GM19025 (cell line): ENCODE results near the gene SLC8A2.
"Not testable (repeated sequence)": the region's sequence is repeated elsewhere in the genome, so short reads cannot be mapped to it uniquely, and the experiment has no call there.

Experiments used
- ATAC-seq: cut with Tn5 transposase; IDR thresholded peaks from one replicate; pipeline ENCODE4 v1.9.1; 2021; ENCODE audit warnings: mild to moderate bottlenecking, low read depth, moderate library complexity; ENCODE audit not compliant: unreplicated experiment

SLC8A2 gene

DNA sequence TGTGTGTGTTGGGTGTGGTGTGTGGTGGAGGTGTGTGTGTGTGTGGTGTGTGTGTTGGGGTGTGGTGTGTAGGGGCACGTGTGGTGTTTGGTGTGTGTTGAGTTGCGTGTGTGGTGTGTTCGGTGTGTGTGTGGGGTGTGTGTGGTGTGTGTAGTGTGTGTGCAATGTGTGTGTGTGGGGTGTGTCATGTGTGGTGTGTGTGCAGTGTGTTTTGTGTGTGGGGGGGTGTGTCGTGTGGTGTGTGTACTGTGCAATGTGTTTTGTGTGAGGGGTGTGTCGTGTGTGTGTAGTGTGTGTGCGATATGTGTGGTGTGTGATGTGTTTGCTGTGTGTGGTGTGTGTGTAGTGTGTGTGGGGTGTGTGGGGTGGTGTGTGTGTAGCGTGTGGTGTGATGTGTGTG lies 18.3 kb upstream of the SLC8A2 start:
- ATAC-seq = no peak

DNA sequence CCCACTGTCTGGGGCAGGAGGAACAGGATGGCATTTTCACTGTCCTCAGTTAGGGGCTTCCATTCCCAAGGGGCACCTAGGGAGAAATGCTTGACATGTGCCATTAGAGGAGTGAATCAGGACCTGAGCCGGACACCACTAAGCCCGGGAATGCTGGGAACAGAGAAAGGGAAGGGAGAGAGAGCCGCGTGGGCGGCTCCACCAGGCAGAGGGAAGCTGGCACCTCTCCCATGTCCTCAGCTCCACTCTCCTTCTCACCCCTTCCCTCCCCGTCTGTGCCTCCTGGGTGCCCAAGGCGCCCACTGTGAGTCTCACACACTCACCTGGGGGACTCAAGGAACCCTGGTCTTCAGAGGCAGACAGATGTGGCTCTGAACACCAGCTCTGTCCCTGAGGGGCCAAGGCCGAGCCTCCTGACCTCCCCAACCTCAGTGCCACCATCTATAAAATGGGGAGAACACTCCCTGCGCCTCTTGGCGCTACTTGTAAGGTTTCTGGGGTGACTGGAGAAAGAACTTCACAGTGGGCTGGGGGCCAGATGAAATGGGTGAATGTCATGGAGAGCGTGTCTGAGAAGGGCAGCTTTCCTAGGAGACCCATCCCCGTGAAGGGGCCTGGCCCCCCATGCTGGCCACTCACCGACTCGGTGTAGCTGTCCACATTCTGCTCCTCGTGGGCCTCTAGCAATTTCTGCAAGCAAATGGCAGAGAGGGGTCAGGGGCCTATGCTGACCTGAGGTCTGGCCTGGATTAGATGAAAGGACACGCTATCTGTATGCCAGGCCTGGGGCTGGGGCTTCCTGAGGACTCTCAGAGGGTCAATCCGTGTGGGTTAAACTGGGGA lies 17.6 kb upstream of the SLC8A2 start:
- no peak for ATAC-seq

DNA sequence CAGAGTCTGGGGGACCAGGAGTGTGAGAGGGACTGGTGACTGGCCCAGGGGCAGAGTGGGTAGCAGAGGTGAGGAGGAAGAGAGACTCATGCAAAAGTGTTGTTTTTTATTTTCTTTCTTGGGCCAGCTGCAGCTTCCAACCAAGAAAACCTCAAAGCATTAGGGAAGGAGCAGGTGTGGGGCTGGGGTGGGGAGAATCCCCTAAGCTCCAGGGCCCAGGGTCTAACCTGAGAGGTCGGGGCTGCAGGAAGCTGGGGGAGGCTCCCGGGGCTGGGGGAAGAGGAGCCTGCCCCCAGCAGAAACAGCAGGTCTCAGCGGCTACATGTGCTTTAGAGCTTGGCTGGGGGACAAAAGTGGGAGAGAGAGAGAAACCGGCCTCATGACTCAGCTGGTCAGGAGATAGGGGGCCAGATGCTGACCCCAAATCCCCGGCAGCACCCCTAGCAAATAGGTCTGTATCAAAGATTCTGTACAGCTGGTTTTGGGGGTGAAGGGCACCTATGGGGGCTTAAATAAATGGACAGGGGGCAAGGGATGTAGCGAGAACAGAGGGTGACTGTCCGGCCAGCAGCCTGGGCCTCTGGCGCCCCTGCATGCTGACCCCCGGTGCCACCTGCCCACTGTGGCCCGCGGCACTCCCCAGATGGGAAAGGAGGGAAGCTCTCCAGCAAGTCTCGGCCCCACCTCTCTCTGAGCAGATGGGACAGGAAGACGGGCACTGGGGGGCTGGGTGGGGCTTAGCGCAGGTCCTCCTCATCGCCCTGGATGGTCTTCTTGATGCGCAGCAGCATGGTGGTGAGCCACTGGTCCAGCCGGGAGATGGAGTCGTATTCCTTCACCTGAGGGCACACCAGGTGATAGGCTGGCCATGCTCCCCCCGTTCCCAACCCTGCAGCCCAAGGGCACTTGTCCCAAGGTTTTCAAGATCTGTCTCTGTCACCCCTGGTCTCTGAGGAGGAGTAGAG lies 16.1 kb upstream of the SLC8A2 start:
- ATAC-seq = no peak

GRCh38 chr19:47486900-47487299 lies 15.2 kb upstream of the SLC8A2 start:
- no peak for ATAC-seq

DNA sequence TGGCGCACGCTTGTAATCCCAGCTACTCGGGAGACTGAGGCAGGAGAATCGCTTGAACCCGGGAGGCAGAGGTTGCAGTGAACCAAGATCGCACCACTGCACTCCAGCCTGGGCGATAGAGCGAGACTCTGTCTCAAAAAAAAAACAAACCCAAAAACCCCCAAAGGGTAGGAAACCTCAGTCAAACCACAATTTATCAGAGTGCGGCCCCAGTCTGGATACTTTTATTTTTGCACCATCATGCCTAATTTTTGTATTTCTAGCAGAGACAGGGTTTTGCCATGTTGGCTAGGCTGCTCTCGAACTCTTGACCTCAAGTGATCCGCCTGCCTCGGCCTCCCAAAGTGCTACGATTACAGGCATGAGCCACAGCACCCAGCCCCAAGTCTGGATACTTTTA lies 14.5 kb upstream of the SLC8A2 start:
- ATAC-seq = not testable (repeated sequence)

GRCh38 chr19:47485210-47485609 lies 13.5 kb upstream of the SLC8A2 start:
- no peak for ATAC-seq

DNA sequence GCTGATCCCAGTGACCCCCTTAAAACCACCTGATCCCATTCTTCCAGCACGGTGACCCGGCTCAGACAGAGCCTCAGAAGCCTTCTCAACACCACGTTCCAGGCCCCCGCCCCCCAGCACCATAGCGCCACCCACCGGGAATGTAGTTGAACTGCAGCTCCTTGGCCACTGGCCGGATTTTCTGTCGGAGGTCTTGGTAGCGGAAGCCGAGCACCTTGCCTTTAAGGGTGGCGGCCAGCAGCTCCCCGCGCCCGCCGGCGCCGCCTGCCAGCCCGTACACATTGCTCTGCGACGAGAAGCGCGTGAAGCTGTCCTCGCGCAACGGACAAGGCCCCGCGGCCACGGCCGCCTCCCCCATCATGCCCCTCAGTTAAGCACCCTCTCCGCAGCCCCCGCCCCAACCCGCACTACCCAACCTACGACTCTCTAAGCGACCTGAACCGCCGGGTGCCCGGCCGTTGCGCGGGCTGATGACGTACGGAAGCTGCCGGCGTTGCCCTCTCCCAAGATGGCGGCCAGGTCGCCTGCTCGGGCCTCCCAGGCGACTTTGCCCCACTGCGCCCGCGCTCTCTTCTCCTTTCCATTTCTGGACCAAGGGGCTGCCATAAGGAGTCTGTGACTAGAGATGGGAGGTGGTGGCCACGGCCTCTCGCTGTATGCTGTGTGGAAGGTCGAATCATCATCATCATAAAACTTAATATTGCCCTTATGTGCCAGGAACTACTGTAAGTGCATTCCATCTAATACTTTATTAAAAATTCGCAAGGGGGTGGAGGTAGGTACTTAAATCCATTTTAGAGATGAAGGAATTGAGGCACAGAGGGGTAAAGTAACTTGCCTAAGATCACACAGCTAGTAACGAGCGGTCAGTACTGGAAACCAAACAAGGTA lies 12.4 kb upstream of the SLC8A2 start, which contains the start of gene KPTN:
Gene KPTN (minus strand): TSS at position 420 of the 891 bp plus-strand sequence. CDS start 59 bp downstream, at position 361.
- peak; percentile 73 for ATAC-seq

DNA sequence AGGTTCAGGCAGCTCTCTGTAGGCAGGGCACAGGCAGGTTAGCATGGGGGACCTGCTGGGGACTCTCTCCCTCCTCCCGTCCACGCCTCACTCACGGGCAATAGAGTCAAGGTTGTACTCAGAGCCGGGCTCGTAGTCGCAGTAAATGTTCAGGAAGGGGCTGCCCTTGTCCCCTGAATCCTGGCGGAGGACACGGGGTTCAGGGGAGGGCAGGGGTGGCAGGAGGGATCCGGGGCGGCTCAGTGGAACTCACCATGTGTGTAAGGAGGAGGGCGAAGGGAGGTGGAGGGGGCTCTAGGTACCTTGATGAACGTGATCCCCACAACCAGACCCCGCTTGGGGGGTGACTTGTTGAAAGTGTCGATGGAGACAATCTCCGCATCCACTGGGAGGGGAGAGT lies 11.5 kb upstream of the SLC8A2 start:
- no peak for ATAC-seq

GRCh38 chr19:47481460-47482052 lies 9.9 kb upstream of the SLC8A2 start:
- no peak for ATAC-seq

- no peak for ATAC-seq
Measured at GRCh38 chr19:47480658-47481057, 9.0 kb upstream of the SLC8A2 start.

GRCh38 chr19:47479701-47480503 lies 8.2 kb upstream of the SLC8A2 start:
- ATAC-seq = no peak

DNA sequence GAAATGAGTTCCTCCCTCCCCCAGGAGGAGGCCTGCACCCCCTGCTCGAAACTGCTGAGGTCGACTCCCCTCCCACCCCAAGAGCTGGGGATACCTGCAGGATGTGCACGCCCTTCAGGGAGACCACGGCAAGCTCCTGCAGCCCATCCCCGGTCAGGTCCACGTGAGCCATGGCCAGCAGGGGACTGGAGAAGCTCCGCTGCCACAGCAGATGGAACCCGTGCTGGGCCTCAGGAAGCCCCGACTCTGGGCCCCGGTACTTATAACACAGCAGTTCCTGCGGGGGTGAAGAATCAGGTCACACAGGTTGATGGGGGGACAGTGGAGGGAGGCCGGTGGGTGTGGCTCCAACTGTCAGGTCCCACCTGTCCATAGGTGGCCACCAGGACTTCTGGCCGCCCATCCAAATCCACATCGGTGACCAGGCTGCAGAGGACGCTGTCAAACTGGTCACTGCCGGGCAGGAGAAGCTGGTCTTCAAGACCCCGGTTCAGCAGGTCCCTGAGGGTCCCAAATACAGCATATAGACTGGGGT lies 4.8 kb upstream of the SLC8A2 start:
- no peak for ATAC-seq

DNA sequence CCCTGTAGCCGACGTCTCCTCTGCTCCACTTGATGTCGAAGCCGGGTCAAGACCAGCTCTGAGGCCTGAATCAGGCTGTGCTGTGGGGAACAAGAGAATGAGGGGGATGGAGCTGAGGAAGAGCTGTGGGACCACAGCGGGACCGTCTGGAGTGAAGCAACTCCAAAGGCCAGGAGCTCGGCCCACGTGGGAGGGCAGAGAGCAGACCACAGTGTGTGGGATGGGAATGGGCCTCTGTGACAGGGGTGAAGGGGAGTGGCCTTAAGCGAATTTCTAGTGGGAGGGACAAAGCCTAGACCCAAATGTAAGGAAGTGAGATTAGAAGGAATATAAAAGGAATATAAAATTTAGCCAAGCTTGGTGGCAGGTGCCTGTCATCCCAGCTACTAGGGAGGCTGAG lies 3.8 kb upstream of the SLC8A2 start:
- ATAC-seq = no peak

GRCh38 chr19:47473336-47473735 lies 1.6 kb upstream of the SLC8A2 start:
- no peak for ATAC-seq

- no peak for ATAC-seq
Measured at GRCh38 chr19:47471381-47471732, 336 bp downstream of the SLC8A2 start.

- ATAC-seq = no peak
Measured at GRCh38 chr19:47470447-47471195, 1.1 kb downstream of the SLC8A2 start.

GRCh38 chr19:47469719-47470118 lies 2.0 kb downstream of the SLC8A2 start:
- no peak for ATAC-seq

DNA sequence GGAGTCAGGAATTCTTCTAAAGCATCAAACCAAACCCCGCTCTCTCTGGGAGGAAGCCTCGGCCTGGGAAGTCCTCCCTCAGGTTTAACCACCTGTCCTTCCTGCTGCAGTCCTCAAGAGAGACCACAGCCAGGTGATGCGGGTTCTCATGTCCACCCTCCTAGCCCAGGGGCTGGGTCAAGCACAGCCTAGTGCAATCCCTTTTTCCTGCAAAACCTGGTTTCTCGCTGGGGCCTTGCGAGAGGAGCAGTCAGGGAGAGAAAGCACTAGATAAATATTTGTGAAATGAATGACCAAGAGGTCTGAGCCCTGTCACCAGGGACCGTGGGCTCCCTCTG lies 2.4 kb downstream of the SLC8A2 start:
- no peak for ATAC-seq
